ENCODE data around the gene PER1. TPM values are rescaled to one million over a fixed set of nuclear protein-coding genes. Genes with fewer than 3 reads are reported as not detected.

Gene PER1
- total RNA-seq, 1 donor from 2014 or later = 40.8 TPM

- TF ChIP-seq, protein P1, sequence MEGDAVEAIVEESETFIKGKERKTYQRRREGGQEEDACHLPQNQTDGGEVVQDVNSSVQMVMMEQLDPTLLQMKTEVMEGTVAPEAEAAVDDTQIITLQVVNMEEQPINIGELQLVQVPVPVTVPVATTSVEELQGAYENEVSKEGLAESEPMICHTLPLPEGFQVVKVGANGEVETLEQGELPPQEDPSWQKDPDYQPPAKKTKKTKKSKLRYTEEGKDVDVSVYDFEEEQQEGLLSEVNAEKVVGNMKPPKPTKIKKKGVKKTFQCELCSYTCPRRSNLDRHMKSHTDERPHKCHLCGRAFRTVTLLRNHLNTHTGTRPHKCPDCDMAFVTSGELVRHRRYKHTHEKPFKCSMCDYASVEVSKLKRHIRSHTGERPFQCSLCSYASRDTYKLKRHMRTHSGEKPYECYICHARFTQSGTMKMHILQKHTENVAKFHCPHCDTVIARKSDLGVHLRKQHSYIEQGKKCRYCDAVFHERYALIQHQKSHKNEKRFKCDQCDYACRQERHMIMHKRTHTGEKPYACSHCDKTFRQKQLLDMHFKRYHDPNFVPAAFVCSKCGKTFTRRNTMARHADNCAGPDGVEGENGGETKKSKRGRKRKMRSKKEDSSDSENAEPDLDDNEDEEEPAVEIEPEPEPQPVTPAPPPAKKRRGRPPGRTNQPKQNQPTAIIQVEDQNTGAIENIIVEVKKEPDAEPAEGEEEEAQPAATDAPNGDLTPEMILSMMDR (IDR thresholded peaks at IDR 0.05; ENCODE audit: unreplicated experiment) = no peak
- no peaks in the 10 kb centered on the region for H3K4me1 Mint-ChIP-seq (ENCODE audit: low read depth)
- DNase-seq (ENCODE audit: low spot score, unreplicated experiment) = no peak
Observed at GRCh38 chr17:8096541-8096940, 55.7 kb downstream of the PER1 start.

GRCh38 chr17:8095361-8095760, 56.8 kb downstream of the PER1 start:
- H3K4me1 Mint-ChIP-seq (ENCODE audit: low read depth) = no peaks in the 10 kb centered on the region
- H3K27me3 Mint-ChIP-seq = peaks cover 50% of the 10 kb centered on the region
- no peak overlapping the region for H3K27ac Mint-ChIP-seq

More at GRCh38 chr17:8096541-8096940, 55.7 kb downstream of the PER1 start:
- Mint-ChIP-seq H3K27ac (no peak overlapping the region), H3K9me3 (ENCODE audit: low read depth) (no peaks in the 10 kb centered on the region), H3K4me3 (ENCODE audit: low read depth) (no peak overlapping the region), H3K36me3 (ENCODE audit: insufficient read depth) (no peaks in the 10 kb centered on the region), H3K27me3 (peaks cover 40% of the 10 kb centered on the region)

DNA sequence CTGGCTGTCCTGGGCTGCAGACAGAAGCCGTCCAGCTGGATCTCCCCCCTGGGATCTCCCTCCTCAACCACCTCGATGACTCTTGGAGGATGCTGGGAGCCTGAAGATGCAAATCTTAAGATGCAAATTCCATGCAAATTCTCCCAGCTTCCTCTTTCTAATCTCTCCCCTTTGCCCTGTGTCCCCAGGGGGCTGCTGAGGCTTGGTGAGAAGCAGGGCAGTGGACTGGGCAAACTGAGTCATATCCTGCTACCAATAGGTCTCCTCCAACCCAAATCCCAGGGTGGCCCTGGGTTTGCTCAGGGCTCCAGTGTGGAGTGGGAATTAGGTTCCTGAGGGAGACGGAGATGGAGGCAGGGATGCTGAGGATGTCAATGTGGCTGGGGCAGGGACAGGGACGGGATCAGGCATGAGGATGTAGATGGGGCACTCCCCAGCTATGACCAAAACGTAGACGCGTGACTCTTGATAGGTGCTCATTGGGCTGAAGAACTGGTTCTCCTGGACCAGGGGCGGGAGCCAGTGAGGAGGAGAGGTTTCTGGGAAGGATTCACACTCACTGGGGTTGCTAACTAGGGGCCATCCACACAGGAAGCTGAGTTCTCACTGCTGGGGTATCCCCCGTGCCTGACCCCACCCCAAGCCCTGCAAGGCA, 61.0 kb downstream of the PER1 start:
- peaks cover 73% of the 10 kb centered on the region for H3K27me3 Mint-ChIP-seq
- H3K4me3 Mint-ChIP-seq (ENCODE audit: low read depth) = no peak overlapping the region
- no peaks in the 10 kb centered on the region for H3K9me3 Mint-ChIP-seq (ENCODE audit: low read depth)
- no peaks in the 10 kb centered on the region for H3K36me3 Mint-ChIP-seq (ENCODE audit: insufficient read depth)
- DNase-seq (ENCODE audit: low spot score, unreplicated experiment) = no peak
- TF ChIP-seq, protein P1 (IDR thresholded peaks at IDR 0.05; ENCODE audit: unreplicated experiment) = no peak
- H3K4me1 Mint-ChIP-seq (ENCODE audit: low read depth) = no peaks in the 10 kb centered on the region
- H3K27ac Mint-ChIP-seq = no peak overlapping the region

More at GRCh38 chr17:8095361-8095760, 56.8 kb downstream of the PER1 start:
- no peak for DNase-seq (ENCODE audit: low spot score, unreplicated experiment)
- no peaks in the 10 kb centered on the region for H3K36me3 Mint-ChIP-seq (ENCODE audit: insufficient read depth)
- no peak overlapping the region for H3K4me3 Mint-ChIP-seq (ENCODE audit: low read depth)
- TF ChIP-seq, protein P1 (IDR thresholded peaks at IDR 0.05; ENCODE audit: unreplicated experiment) = no peak
- no peaks in the 10 kb centered on the region for H3K9me3 Mint-ChIP-seq (ENCODE audit: low read depth)

Small RNA genes within 50 kb of the gene (microRNA-seq; reads per million reads assigned to microRNA genes)
- 26.9 reads per million, percentile 35 among the genes with 10 or more reads in this experiment for gene MIR4521 (ENCODE audit: borderline number of aligned reads, unreplicated experiment)
- not detected for gene MIR6883 (ENCODE audit: borderline number of aligned reads, unreplicated experiment)

Other genes starting within 250 kb of the PER1 start
- gene RNF227, start 236.1 kb downstream of the PER1 start, total RNA-seq = 1.8 and 2.3 TPM in 2 replicates
- 6.0 and 6.4 TPM in 2 replicates for gene KCNAB3, start 222.5 kb downstream of the PER1 start, total RNA-seq
- gene TRAPPC1, start 220.5 kb downstream of the PER1 start, total RNA-seq = 139 and 141 TPM in 2 replicates
- 47.7 and 51.6 TPM in 2 replicates for gene CNTROB, start 220.2 kb downstream of the PER1 start, total RNA-seq
- gene GUCY2D, start 149.8 kb downstream of the PER1 start, total RNA-seq = not detected in 2 replicates
- not detected in 2 replicates for gene ALOX15B, start 113.3 kb downstream of the PER1 start, total RNA-seq
- 0.41 and 0.60 TPM in 2 replicates for gene ALOX12B, start 64.7 kb downstream of the PER1 start, total RNA-seq
- not detected in 2 replicates for gene ALOXE3, start 33.9 kb downstream of the PER1 start, total RNA-seq
- gene HES7, start 28.3 kb downstream of the PER1 start, total RNA-seq = 0.47 TPM in 1 of 2 replicates, not detected in the other
- gene VAMP2, start 10.5 kb upstream of the PER1 start, total RNA-seq = 46.4 and 48.1 TPM in 2 replicates
- gene TMEM107, start 24.0 kb upstream of the PER1 start, total RNA-seq = 24.6 and 28.1 TPM in 2 replicates
- gene BORCS6, start 37.8 kb upstream of the PER1 start, total RNA-seq = 5.2 and 5.3 TPM in 2 replicates
- gene AURKB, start 58.2 kb upstream of the PER1 start, total RNA-seq = 52.7 and 54.9 TPM in 2 replicates
- gene CTC1, start 95.7 kb upstream of the PER1 start, total RNA-seq = 86.5 and 97.0 TPM in 2 replicates
- 110 and 112 TPM in 2 replicates for gene PFAS, start 96.9 kb upstream of the PER1 start, total RNA-seq
- 31.2 and 33.6 TPM in 2 replicates for gene RANGRF, start 136.3 kb upstream of the PER1 start, total RNA-seq
- gene SLC25A35, start 143.0 kb upstream of the PER1 start, total RNA-seq = 4.2 TPM in 2 replicates
- 0.22 and 0.27 TPM in 2 replicates for gene ARHGEF15, start 157.8 kb upstream of the PER1 start, total RNA-seq
- not detected in 2 replicates for gene ODF4, start 187.4 kb upstream of the PER1 start, total RNA-seq
- gene RPL26, start 230.8 kb upstream of the PER1 start, total RNA-seq = 1,699 and 1,778 TPM in 2 replicates
- gene RNF222, start 245.4 kb upstream of the PER1 start, total RNA-seq = not detected in 2 replicates

Data from progenitor cell of endocrine pancreas (in vitro differentiated cells).